K562 (cell line): ENCODE results near the gene TNFRSF18. TPM values are rescaled to one million over a fixed set of nuclear protein-coding genes. Genes with fewer than 3 reads are reported as not detected.
A peak's percentile ranks its signal among the peaks of the same experiment; 100 is the strongest.

ENCODE experiments used
- ATAC-seq: fragments of 200-7000 bp; cut with Tn5 transposase; 3 replicates; pipeline ENCODE4 v1.9.1; 2020; ENCODE audit warnings: moderate library complexity
- BruUV-seq: library from RNA; stranded (reverse); fragments of 400-500 nt; replicated peaks from 2 replicates; lab custom pipeline; 2021; lab: Mats Ljungman, UMichigan
- CTCF ChIA-PET: fragments of 300-600 bp; formaldehyde crosslinking; extraction: SDS; loops from one replicate; lab custom pipeline; 2021; ENCODE audit warnings: low intra/inter-chr PET ratio; lab: Yijun Ruan, JAX
- POLR2A ChIA-PET: fragments of 300-600, 350-650 bp; sonication (Branson Sonifier 250); formaldehyde crosslinking; extraction: SDS; loops from one replicate; lab custom pipeline; 2021; ENCODE audit warnings: antibody characterized with exemption, inconsistent platforms; lab: Yijun Ruan, JAX
- DNase-seq, 4 experiments: peaks; one replicate each; pipeline versions ENCODE4 v3.0.0 to v3.0.0-alpha.2; 2011 to 2018; ENCODE audit warnings: low spot score in 3 of 4, mixed read lengths in 3 of 4; ENCODE audit errors: extremely low read depth in 1 of 4
- FAIRE-seq: peaks from 2 replicates; lab custom pipeline; 2011; peaks lifted over from hg19 to GRCh38; lab: Jason Lieb, UNC
- H2AFZ ChIP-seq: 2 replicates; pipeline ENCODE4 v1.6.0; 2011; ENCODE audit warnings: low read depth, low read length, control low read depth, inconsistent platforms
- H3K27ac ChIP-seq: fragments of 200-600 bp; 3 replicates; pipeline ENCODE4 v1.8.0; 2011; ENCODE audit warnings: low read depth, mild to moderate bottlenecking, control low read depth, inconsistent platforms, low read length, moderate library complexity, mixed read lengths; ENCODE audit errors: extremely low read depth
- H3K27me3 ChIP-seq, 2 experiments: fragments of 300-600 bp in 1 of 2; 2 replicates in 1 of 2; 3 replicates in 1 of 2; pipeline versions ENCODE4 v1.6.0 to v1.8.0; 2011; ENCODE audit warnings: inconsistent platforms in 2 of 2, low read length in 2 of 2, mild to moderate bottlenecking in 1 of 2, mixed read lengths in 1 of 2, moderate library complexity in 1 of 2; ENCODE audit not compliant: control insufficient read depth in 2 of 2, insufficient read depth in 2 of 2
- H3K36me3 ChIP-seq: fragments of 300-600 bp; 3 replicates; pipeline ENCODE4 v1.8.0; 2011; ENCODE audit warnings: mild to moderate bottlenecking, low read length, inconsistent platforms; ENCODE audit not compliant: control insufficient read depth, insufficient read depth
- H3K4me1 ChIP-seq, 2 experiments: fragments of 200-600 bp in 1 of 2; replicated peaks in 1 of 2; 2 replicates in 1 of 2; 3 replicates in 1 of 2; pipeline versions ENCODE4 v1.5.1 to v1.8.0; 2011; ENCODE audit warnings: inconsistent platforms in 2 of 2, low read length in 2 of 2, mild to moderate bottlenecking in 1 of 2, mixed read lengths in 1 of 2, moderate library complexity in 1 of 2; ENCODE audit not compliant: control insufficient read depth in 2 of 2, insufficient read depth in 2 of 2
- H3K4me2 ChIP-seq: 2 replicates; pipeline ENCODE4 v1.6.1; 2011; ENCODE audit warnings: low read length, control low read depth, inconsistent platforms, mixed read lengths; ENCODE audit not compliant: insufficient read depth
- H3K4me3 ChIP-seq: fragments of 200-600 bp; sonication (generic), shearing (Covaris generic); 2 replicates; pipeline ENCODE4 v1.5.1; 2016; ENCODE audit warnings: control low read depth, inconsistent platforms
- H3K79me2 ChIP-seq: fragments of 200-600 bp; 3 replicates; pipeline ENCODE4 v1.8.0; 2011; ENCODE audit warnings: low read length, inconsistent platforms; ENCODE audit not compliant: control insufficient read depth, insufficient read depth
- H3K9ac ChIP-seq, 2 experiments: 2 replicates each; pipeline versions ENCODE4 v1.6.0 to v1.6.1; 2011; ENCODE audit warnings: low read depth in 2 of 2, low read length in 2 of 2, control low read depth in 1 of 2, inconsistent platforms in 1 of 2, mild to moderate bottlenecking in 1 of 2, mixed read lengths in 1 of 2; ENCODE audit not compliant: insufficient read depth in 1 of 2
- H3K9me1 ChIP-seq: one replicate; pipeline ENCODE4 v1.6.0; 2011; ENCODE audit warnings: inconsistent platforms, mild to moderate bottlenecking, low read length, moderate library complexity; ENCODE audit not compliant: control insufficient read depth, insufficient read depth
- H3K9me3 ChIP-seq: replicated peaks from 2 replicates; pipeline ENCODE4 v1.5.1; 2011; ENCODE audit warnings: low read depth, low read length, inconsistent platforms; ENCODE audit not compliant: control insufficient read depth, insufficient read depth
- H4K20me1 ChIP-seq: replicated peaks from 2 replicates; pipeline ENCODE4 v1.6.1; 2011; ENCODE audit warnings: low read length, inconsistent platforms, mixed read lengths; ENCODE audit not compliant: control insufficient read depth, insufficient read depth
- ELK1 ChIP-seq: sonication (generic); formaldehyde crosslinking; IDR thresholded peaks from 2 replicates; pipeline ENCODE4 v1.8.1; 2022; ENCODE audit warnings: missing genetic modification reagents
- GMEB1 ChIP-seq: fragments of 250-450 bp; sonication (Bioruptor Pico); IDR thresholded peaks from 2 replicates; pipeline ENCODE4 v1.4.0; 2020; ENCODE audit warnings: mild to moderate bottlenecking
- MBD2 ChIP-seq: sonication (generic); IDR thresholded peaks from 2 replicates; pipeline ENCODE4 v1.6.1; 2016; ENCODE audit warnings: low read depth, borderline replicate concordance
- PCBP1 ChIP-seq: fragments of 200-400 bp; formaldehyde crosslinking; IDR thresholded peaks from 2 replicates; pipeline ENCODE4 v1.6.1; 2018; ENCODE audit warnings: mild to moderate bottlenecking, low read depth, low read length; ENCODE audit not compliant: poor library complexity, severe bottlenecking
- USF1 ChIP-seq: sonication (generic); formaldehyde crosslinking; IDR thresholded peaks from 2 replicates; pipeline ENCODE4 v1.9.0; 2022; ENCODE audit warnings: mild to moderate bottlenecking, missing genetic modification reagents
- ZNF311 ChIP-seq: fragments of 250-450 bp; sonication (Bioruptor Pico); IDR thresholded peaks from 2 replicates; pipeline ENCODE4 v1.4.0; 2020; ENCODE audit warnings: mild to moderate bottlenecking, moderate library complexity
- WGBS: fragments of 100-300 bp; shearing (Covaris generic); methylation state at CpG from one replicate; pipeline ENCODE4 v1.1.6; 2016; ENCODE audit warnings: low coverage, mixed read lengths; ENCODE audit not compliant: insufficient coverage; ENCODE audit errors: missing lambda C conversion rate; 5-methylcytosine and 5-hydroxymethylcytosine counted together
- in situ Hi-C: fragments of 300-500 bp; cut with MboI; formaldehyde crosslinking; loops from 4 replicates; pipeline ENCODE4 v1.15.0; 2018; ENCODE audit warnings: inconsistent platforms, mixed read lengths
- intact Hi-C: fragments of 100-400 bp; cut with micrococcal nuclease; formaldehyde crosslinking; loops from 2 replicates; pipeline ENCODE4 v1.14.2; 2022
- polyA plus RNA-seq, 8 experiments: library from polyadenylated mRNA; depleted of rRNA in 4 of 8; stranded (reverse) in 5 of 8; unstranded in 3 of 8; fragments of >200 nt; fragmentation: Nextera tagmentation in 2 of 8; fragmentation: Illumina TruSeq in 1 of 8; extraction: Ambion mirVana in 2 of 8; extraction: Trizol in 1 of 8; gene quantifications; 2 replicates each; pipeline versions ENCODE4 v1.2.1 to v1.2.3, GENCODE V29; 2011 to 2014; ENCODE audit warnings: inconsistent platforms in 1 of 8, missing spikeins in 1 of 8
- total RNA-seq, 7 experiments: library from RNA; depleted of rRNA in 6 of 7; stranded (reverse); fragments of >200 nt in 6 of 7; fragmentation: Illumina TruSeq in 2 of 7; extraction: Trizol in 2 of 7; gene quantifications; 2 replicates each; pipeline versions ENCODE4 v1.2.1 to v1.2.3, GENCODE V29; 2011 to 2021; ENCODE audit warnings: low replicate concordance in 1 of 7

TNFRSF18 gene
- total and polyA plus RNA-seq, 9 of the 15 experiments (the other 6 are each of a cell fraction or from before 2014, with no cell fraction given): 0.24 to 0.27 TPM; not detected in 7

GRCh38 chr1:1165485-1165884 is 40.9 kb downstream of the TNFRSF18 start:
- H3K36me3 ChIP-seq: no peaks in the 10 kb centered on the region
- BruUV-seq: no TSS peak
- H3K9me1 ChIP-seq: no peaks in the 10 kb centered on the region
- H3K9me3 ChIP-seq: no peaks in the 10 kb centered on the region
- no peak overlapping the region for H3K4me3 ChIP-seq
- no peak overlapping the region for H3K27ac ChIP-seq
- intact Hi-C loops: no loop called here
- H3K9ac ChIP-seq: no peak overlapping the region
- POLR2A ChIA-PET: no interaction called here
- no peak for FAIRE-seq
- ATAC-seq: no peak
- peaks cover 69 to 82% of the 10 kb centered on the region in 2 experiments for H3K27me3 ChIP-seq
- in situ Hi-C loops: no loop called here
- peaks cover 6% of the 10 kb centered on the region; the same call in 1 of the 2 replicates for H4K20me1 ChIP-seq
- H2AFZ ChIP-seq: no peak overlapping the region
- peaks cover 0 to 93% of the 10 kb centered on the region in 2 experiments; a peak in 2 of 5 replicates for H3K4me1 ChIP-seq
- TF ChIP-seq GMEB1 (CRISPR knock-in tag): no peak
- peak; percentile 15 for TF ChIP-seq PCBP1
- TF ChIP-seq MBD2: no peak
- peak; percentile 24; the same call in 1 of the 2 replicates for TF ChIP-seq USF1 (CRISPR knock-in tag)
- 0 out of 2 replicates have a peak, but pooled peaks have one; percentile 60 for TF ChIP-seq ELK1 (CRISPR knock-in tag)
- TF ChIP-seq ZNF311: no peak
- H3K79me2 ChIP-seq: no peaks in the 10 kb centered on the region
- CTCF ChIA-PET: no interaction called here
- DNase-seq: no peak
- 9% methylated on average over 12 of the region's 12 CpGs for WGBS
- no peak overlapping the region for H3K4me2 ChIP-seq
